IMR-90 (cell line): Measurements from ENCODE around the gene LTBP1.

ENCODE experiments used
- CHD1 ChIP-seq: IDR thresholded peaks from 2 replicates; pipeline ENCODE4 v1.6.1; 2012; ENCODE audit warnings: low read depth, low read length, improper control_type of control experiment
- CTCF ChIP-seq: conservative IDR thresholded peaks from 2 replicates; pipeline ENCODE4 v1.5.1; 2012; ENCODE audit warnings: mild to moderate bottlenecking, low read depth, low read length, improper control_type of control experiment
- POLR2A ChIP-seq: IDR thresholded peaks from 2 replicates; pipeline ENCODE4 v1.6.1; 2012; ENCODE audit warnings: mild to moderate bottlenecking, low read depth, low read length
- RAD21 ChIP-seq: IDR thresholded peaks from 2 replicates; pipeline ENCODE4 v1.6.1; 2012; ENCODE audit warnings: low read length, improper control_type of control experiment
- RFX5 ChIP-seq: IDR thresholded peaks from 2 replicates; pipeline ENCODE4 v1.8.0; 2012; ENCODE audit warnings: low read depth, mild to moderate bottlenecking, low read length, moderate library complexity
- SMC3 ChIP-seq: fragments of 150-350 bp; IDR thresholded peaks from 2 replicates; pipeline ENCODE4 v1.6.1; 2016; ENCODE audit warnings: low read depth, mild to moderate bottlenecking, antibody characterized with exemption, low read length, moderate library complexity
- USF2 ChIP-seq: fragments of 150-350 bp; IDR thresholded peaks from 2 replicates; pipeline ENCODE4 v1.6.1; 2017; ENCODE audit warnings: mild to moderate bottlenecking, antibody characterized with exemption, low read length, low read depth

- TF ChIP-seq POLR2A (no peak), CTCF (no peak), SMC3 (no peak), RAD21 (no peak), RFX5 (no peak), USF2 (no peak), CHD1 (no peak)
Measured at GRCh38 chr2:33122726-33123125, 176.0 kb downstream of the LTBP1 start.
